Measurements from ENCODE around the gene GAS7.

Gene GAS7

DNA sequence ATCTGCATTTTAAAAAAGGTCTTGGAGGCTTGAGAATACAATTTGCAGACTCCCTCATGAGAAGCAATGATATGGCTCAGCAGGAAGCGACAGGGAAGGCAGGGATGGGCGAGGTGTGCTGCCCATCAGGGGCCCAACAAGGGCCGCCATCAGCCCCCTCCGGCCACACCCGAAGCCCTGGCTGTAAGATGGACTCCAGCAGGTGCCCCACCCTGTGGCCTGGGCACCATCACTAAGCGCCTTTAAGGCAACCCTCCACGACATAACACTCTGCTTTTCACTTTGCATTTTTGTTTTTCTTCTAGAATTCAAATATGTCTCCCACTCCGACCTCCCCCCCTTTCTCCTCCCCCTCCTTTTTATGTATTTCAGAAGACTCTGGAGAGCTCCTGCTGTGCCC is 241.2 kb downstream of the GAS7 start:
- POLR2A ChIA-PET = no interaction called here
- no peak for DNase-seq (ENCODE audit: extremely low spot score)
- CTCF ChIA-PET = no interaction called here
- no peak for TF ChIP-seq ARNT (IDR thresholded peaks at IDR 0.05)
- TF ChIP-seq FOXK2 (IDR thresholded peaks at IDR 0.05) = no peak
- TF ChIP-seq ELF4 (IDR thresholded peaks at IDR 0.05) = no peak
- TF ChIP-seq L3MBTL2 (conservative IDR thresholded peaks at IDR 0.05) = no peak
- TF ChIP-seq ZNF384 (IDR thresholded peaks at IDR 0.05) = no peak
- no peak for TF ChIP-seq FOXA1 (IDR thresholded peaks at IDR 0.05)
- TF ChIP-seq PKNOX1 (IDR thresholded peaks at IDR 0.05) = no peak
- no peak for TF ChIP-seq FOXM1 (IDR thresholded peaks at IDR 0.05; ENCODE audit: borderline replicate concordance)
- no peak for TF ChIP-seq LEF1 (IDR thresholded peaks at IDR 0.05; ENCODE audit: borderline replicate concordance)
- no peak for TF ChIP-seq SUZ12 (IDR thresholded peaks at IDR 0.05)
- no peak for TF ChIP-seq BHLHE40 (IDR thresholded peaks at IDR 0.05; ENCODE audit: borderline replicate concordance)
- no peak for TF ChIP-seq SP1 (IDR thresholded peaks at IDR 0.05)

DNA sequence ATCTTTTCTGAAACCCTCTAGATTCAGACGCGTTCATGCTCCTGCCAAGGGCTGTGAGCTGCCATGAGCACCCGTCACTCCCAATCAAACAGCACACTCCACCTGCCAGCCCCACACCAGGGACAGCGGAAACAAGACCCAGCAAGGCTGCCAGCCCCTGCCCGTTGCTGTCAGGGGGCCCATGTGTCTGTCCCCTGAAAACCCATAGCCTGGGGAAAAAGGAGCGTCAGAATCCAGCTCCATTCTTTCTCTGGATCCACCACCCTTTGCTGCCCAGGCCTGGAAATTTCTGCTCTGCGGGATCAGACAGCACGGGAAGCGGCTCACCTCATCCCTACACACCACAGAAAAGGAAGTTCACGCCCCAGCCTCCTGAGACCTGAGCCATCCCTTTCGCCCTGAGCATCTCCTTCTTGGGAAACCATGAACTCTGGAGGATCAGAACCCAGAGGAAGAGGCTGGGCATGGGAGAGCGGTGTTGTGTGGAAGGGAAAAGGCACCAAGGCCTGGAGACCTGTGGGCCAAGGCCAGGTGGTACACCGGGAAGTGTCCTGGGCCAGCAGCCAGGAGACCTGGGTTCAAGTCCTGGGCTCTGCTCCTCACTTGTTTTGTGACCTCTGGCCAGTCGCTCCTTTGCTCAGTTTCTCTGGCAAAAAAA is 241.8 kb downstream of the GAS7 start:
- POLR2A ChIA-PET = no interaction called here
- CTCF ChIA-PET = no interaction called here
- TF ChIP-seq FOXA1 (IDR thresholded peaks at IDR 0.05) (no peak), PKNOX1 (IDR thresholded peaks at IDR 0.05) (no peak), FOXK2 (IDR thresholded peaks at IDR 0.05) (no peak), ZNF384 (IDR thresholded peaks at IDR 0.05) (no peak), BHLHE40 (IDR thresholded peaks at IDR 0.05; ENCODE audit: borderline replicate concordance) (no peak), L3MBTL2 (conservative IDR thresholded peaks at IDR 0.05) (no peak), SP1 (IDR thresholded peaks at IDR 0.05) (no peak), FOXM1 (IDR thresholded peaks at IDR 0.05; ENCODE audit: borderline replicate concordance) (no peak), HDGF (IDR thresholded peaks at IDR 0.05; ENCODE audit: borderline replicate concordance) (no peak), LEF1 (IDR thresholded peaks at IDR 0.05; ENCODE audit: borderline replicate concordance) (no peak), ARNT (IDR thresholded peaks at IDR 0.05) (no peak), CTBP1 (IDR thresholded peaks at IDR 0.05; ENCODE audit: borderline replicate concordance) (no peak), TARDBP (IDR thresholded peaks at IDR 0.05) (no peak), ELF4 (IDR thresholded peaks at IDR 0.05) (no peak), NFRKB (IDR thresholded peaks at IDR 0.05) (no peak), SUZ12 (IDR thresholded peaks at IDR 0.05) (no peak)
- no peak for DNase-seq (ENCODE audit: extremely low spot score)

DNA sequence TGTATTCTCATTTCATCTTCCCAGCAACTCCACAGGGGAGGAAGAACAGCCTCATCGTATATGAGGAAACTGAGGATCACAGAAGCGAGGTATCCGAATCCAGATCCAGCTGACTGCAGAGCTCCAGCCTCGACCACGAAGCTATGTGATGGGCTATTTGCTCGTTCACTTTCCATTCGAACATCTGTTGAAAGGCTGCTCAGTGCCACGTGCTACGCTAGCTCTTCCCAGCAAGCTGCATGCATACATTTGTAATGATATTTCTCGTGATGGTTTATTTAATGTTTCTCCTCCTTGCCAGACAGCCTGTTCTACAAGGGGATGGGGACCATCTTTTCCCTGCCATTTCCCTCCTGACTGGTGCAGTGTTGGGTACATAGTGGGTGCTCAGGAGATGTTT is 244.9 kb downstream of the GAS7 start:
- TF ChIP-seq SP1 (IDR thresholded peaks at IDR 0.05) = no peak
- no peak for TF ChIP-seq ARNT (IDR thresholded peaks at IDR 0.05)
- TF ChIP-seq LEF1 (IDR thresholded peaks at IDR 0.05; ENCODE audit: borderline replicate concordance) = no peak
- TF ChIP-seq SUZ12 (IDR thresholded peaks at IDR 0.05) = no peak
- no peak for TF ChIP-seq CTBP1 (IDR thresholded peaks at IDR 0.05; ENCODE audit: borderline replicate concordance)
- TF ChIP-seq HDGF (IDR thresholded peaks at IDR 0.05; ENCODE audit: borderline replicate concordance) = no peak
- TF ChIP-seq L3MBTL2 (conservative IDR thresholded peaks at IDR 0.05) = no peak
- TF ChIP-seq PKNOX1 (IDR thresholded peaks at IDR 0.05) = no peak
- no peak for TF ChIP-seq FOXA1 (IDR thresholded peaks at IDR 0.05)
- TF ChIP-seq FOXK2 (IDR thresholded peaks at IDR 0.05) = no peak
- no peak for TF ChIP-seq ELF4 (IDR thresholded peaks at IDR 0.05)
- TF ChIP-seq NFRKB (IDR thresholded peaks at IDR 0.05) = no peak
- no peak for TF ChIP-seq BHLHE40 (IDR thresholded peaks at IDR 0.05; ENCODE audit: borderline replicate concordance)
- no peak for TF ChIP-seq FOXM1 (IDR thresholded peaks at IDR 0.05; ENCODE audit: borderline replicate concordance)
- CTCF ChIA-PET = no interaction called here
- no peak for DNase-seq (ENCODE audit: extremely low spot score)
- POLR2A ChIA-PET = no interaction called here

DNA sequence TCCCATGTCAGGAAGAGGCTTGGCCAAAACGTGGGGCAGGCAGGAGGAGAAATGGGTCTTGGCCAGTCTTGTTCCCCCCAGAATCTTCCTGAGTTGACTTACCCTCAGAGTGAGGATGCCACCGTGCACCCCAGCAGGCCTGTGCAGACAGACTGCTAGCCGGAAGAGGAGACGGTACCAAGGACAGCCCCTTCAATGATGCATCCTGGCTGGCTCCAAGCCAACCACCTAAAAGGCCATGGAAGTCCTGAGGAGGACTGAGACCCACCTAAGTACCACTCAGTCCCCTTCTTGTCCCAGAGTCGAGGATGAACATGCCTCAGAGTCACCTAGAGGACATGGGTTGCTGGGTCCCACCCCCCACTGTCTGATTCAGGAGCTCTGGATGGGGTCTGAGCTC is 246.6 kb downstream of the GAS7 start:
- DNase-seq (ENCODE audit: extremely low spot score) = no peak
- ChIA-PET POLR2A (no interaction called here), CTCF (no interaction called here)
- TF ChIP-seq BHLHE40 (IDR thresholded peaks at IDR 0.05; ENCODE audit: borderline replicate concordance) (no peak), TARDBP (IDR thresholded peaks at IDR 0.05) (no peak), ELF4 (IDR thresholded peaks at IDR 0.05) (no peak), FOXK2 (IDR thresholded peaks at IDR 0.05) (no peak), ZNF384 (IDR thresholded peaks at IDR 0.05) (no peak), FOXA1 (IDR thresholded peaks at IDR 0.05) (no peak), CTBP1 (IDR thresholded peaks at IDR 0.05; ENCODE audit: borderline replicate concordance) (no peak), HDGF (IDR thresholded peaks at IDR 0.05; ENCODE audit: borderline replicate concordance) (no peak), SUZ12 (IDR thresholded peaks at IDR 0.05) (no peak), FOXM1 (IDR thresholded peaks at IDR 0.05; ENCODE audit: borderline replicate concordance) (no peak), PKNOX1 (IDR thresholded peaks at IDR 0.05) (no peak), NFRKB (IDR thresholded peaks at IDR 0.05) (no peak), LEF1 (IDR thresholded peaks at IDR 0.05; ENCODE audit: borderline replicate concordance) (no peak), ARNT (IDR thresholded peaks at IDR 0.05) (no peak), L3MBTL2 (conservative IDR thresholded peaks at IDR 0.05) (no peak), SP1 (IDR thresholded peaks at IDR 0.05) (no peak)

GRCh38 chr17:9948928-9949327 is 249.5 kb downstream of the GAS7 start:
- CTCF ChIA-PET = no interaction called here
- TF ChIP-seq BHLHE40 (IDR thresholded peaks at IDR 0.05; ENCODE audit: borderline replicate concordance) = no peak
- TF ChIP-seq FOXK2 (IDR thresholded peaks at IDR 0.05) = no peak
- no peak for TF ChIP-seq L3MBTL2 (conservative IDR thresholded peaks at IDR 0.05)
- no peak for TF ChIP-seq SUZ12 (IDR thresholded peaks at IDR 0.05)
- TF ChIP-seq HDGF (IDR thresholded peaks at IDR 0.05; ENCODE audit: borderline replicate concordance) = no peak
- TF ChIP-seq ELF4 (IDR thresholded peaks at IDR 0.05) = no peak
- no peak for TF ChIP-seq FOXM1 (IDR thresholded peaks at IDR 0.05; ENCODE audit: borderline replicate concordance)
- no peak for TF ChIP-seq FOXA1 (IDR thresholded peaks at IDR 0.05)
- no peak for TF ChIP-seq LEF1 (IDR thresholded peaks at IDR 0.05; ENCODE audit: borderline replicate concordance)
- POLR2A ChIA-PET = no interaction called here
- no peak for DNase-seq (ENCODE audit: extremely low spot score)
